Right atrium auricular region (tissue), 2 donors: ENCODE results near the gene ACAD8. TPM values are rescaled to one million over a fixed set of nuclear protein-coding genes. Genes with fewer than 3 reads are reported as not detected.

Experiments used
- DNase-seq: peaks from one replicate; pipeline ENCODE4 v3.0.0-alpha.2; 2019; ENCODE audit warnings: low spot score
- H3K27ac ChIP-seq, 2 donors: fragments of 200-600 bp; sonication (generic); 1 replicate in 1 of 2; 2 replicates in 1 of 2; pipeline ENCODE4 v1.5.1; 2016 to 2019
- H3K27me3 ChIP-seq, 2 donors: fragments of 200-600 bp; sonication (generic); one replicate each; pipeline versions ENCODE4 v1.5.1 to v1.6.0; 2017 to 2019
- H3K36me3 ChIP-seq: fragments of 200-600 bp; sonication (generic); one replicate; pipeline ENCODE4 v1.5.1; 2016
- H3K4me1 ChIP-seq, 2 donors: fragments of 200-600 bp; sonication (generic); one replicate each; pipeline versions ENCODE4 v1.5.1 to v1.6.0; 2017 to 2019
- H3K4me3 ChIP-seq, 2 donors: fragments of 200-600 bp; sonication (generic); 1 replicate in 1 of 2; 2 replicates in 1 of 2; pipeline ENCODE4 v1.5.1; 2017 to 2019; ENCODE audit warnings: mild to moderate bottlenecking in 1 of 2, moderate library complexity in 1 of 2
- H3K9me3 ChIP-seq, 2 donors: fragments of 200-600 bp; sonication (generic); one replicate each; pipeline ENCODE4 v1.5.1; 2019
- total RNA-seq, 2 donors: library from RNA; depleted of rRNA; stranded (reverse); fragments of >200 nt; gene quantifications; one replicate each; pipeline ENCODE4 v1.1.0, GENCODE V29; 2016
- TF ChIP-seq, protein P1 (sequence below), 2 donors: fragments of 200-600 bp; sonication (generic); IDR thresholded peaks; one replicate each; pipeline ENCODE4 v1.5.1; 2019; ENCODE audit warnings: antibody characterized with exemption in 2 of 2

The ACAD8 gene
- total RNA-seq, 2 donors from 2014 or later = 17.6 to 32.9 TPM

DNA sequence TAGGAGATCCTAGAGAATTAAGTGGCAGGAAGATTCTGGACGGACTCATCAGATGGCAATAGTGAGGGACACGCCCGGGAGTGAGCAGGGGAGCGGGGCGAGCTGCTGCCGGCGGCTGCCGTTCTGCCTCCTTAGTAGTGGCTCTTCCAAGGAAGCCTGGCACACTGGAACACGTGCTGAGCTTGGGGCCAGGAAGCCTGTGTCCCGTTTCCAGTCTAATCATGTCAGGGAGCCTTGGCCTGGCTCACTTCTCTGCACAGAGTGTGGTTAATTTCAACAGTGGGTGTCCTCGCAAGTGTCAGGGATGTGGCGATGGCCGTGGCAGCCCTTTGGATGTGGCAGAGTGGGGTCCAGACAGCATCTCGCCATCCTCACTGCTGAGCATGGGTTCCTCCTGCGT lies 39.3 kb downstream of the ACAD8 start:
- Histone ChIP-seq H3K27ac (no peak overlapping the region), H3K36me3 (no peaks in the 10 kb centered on the region), H3K4me1 (no peaks in the 10 kb centered on the region), H3K4me3 (no peak overlapping the region), H3K27me3 (no peaks in the 10 kb centered on the region), H3K9me3 (no peaks in the 10 kb centered on the region)
- TF ChIP-seq, protein P1, sequence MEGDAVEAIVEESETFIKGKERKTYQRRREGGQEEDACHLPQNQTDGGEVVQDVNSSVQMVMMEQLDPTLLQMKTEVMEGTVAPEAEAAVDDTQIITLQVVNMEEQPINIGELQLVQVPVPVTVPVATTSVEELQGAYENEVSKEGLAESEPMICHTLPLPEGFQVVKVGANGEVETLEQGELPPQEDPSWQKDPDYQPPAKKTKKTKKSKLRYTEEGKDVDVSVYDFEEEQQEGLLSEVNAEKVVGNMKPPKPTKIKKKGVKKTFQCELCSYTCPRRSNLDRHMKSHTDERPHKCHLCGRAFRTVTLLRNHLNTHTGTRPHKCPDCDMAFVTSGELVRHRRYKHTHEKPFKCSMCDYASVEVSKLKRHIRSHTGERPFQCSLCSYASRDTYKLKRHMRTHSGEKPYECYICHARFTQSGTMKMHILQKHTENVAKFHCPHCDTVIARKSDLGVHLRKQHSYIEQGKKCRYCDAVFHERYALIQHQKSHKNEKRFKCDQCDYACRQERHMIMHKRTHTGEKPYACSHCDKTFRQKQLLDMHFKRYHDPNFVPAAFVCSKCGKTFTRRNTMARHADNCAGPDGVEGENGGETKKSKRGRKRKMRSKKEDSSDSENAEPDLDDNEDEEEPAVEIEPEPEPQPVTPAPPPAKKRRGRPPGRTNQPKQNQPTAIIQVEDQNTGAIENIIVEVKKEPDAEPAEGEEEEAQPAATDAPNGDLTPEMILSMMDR (IDR thresholded peaks at IDR 0.05) = no peak
- peak; percentile 32 for DNase-seq

DNA sequence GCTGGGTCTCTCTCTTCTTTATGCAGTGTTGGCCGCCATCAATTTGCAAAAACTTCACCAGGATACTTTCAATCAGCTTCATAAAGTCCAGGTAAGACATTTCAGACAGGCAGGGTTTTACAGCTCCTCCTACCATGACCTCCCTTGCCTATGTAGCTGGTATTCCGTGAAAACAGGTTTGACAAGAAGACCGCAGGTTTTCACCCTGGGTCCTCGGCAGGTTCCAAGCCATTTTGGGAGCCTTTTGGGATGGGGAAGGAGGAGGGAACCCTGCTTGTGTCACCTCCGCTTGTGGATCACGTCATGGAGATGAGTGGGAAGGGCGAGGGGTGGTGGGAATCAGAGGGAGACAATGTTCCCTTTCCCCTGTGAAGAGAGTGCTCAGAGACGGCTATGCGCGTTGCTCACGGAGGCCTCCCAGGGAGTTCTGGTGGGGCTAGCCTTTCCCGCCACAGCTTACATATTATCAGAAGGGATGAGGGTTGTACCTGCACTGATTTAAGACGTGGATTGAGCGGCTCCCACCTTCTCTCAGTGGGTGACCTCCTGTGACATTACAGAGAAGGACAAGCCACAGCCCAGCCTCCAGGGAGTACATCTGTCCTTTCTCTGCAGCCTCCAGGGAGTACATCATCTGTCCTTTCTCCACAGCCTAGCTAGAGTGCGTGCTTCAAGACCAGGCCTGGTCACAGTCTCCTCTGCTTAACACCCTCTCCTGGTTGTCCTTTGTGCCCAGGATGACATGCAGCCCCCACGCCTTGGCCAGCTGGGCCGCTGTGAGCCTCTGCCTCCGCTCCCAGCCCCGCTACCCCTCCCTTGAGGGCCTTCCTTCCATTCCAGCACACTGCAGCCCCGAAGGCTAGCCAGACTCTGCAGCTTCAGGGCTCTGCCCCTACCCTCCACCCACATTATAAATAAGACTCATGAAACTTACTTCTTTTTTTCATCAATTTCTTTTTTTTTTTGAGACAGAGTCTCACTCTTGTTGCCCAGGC lies 40.0 kb downstream of the ACAD8 start:
- TF ChIP-seq, protein P1 (IDR thresholded peaks at IDR 0.05) = no peak
- DNase-seq = peak; percentile 30
- no peaks in the 10 kb centered on the region for H3K9me3 ChIP-seq
- H3K36me3 ChIP-seq = no peaks in the 10 kb centered on the region
- H3K27ac ChIP-seq = no peak overlapping the region
- no peaks in the 10 kb centered on the region for H3K4me1 ChIP-seq
- H3K27me3 ChIP-seq = no peaks in the 10 kb centered on the region
- H3K4me3 ChIP-seq = no peak overlapping the region

DNA sequence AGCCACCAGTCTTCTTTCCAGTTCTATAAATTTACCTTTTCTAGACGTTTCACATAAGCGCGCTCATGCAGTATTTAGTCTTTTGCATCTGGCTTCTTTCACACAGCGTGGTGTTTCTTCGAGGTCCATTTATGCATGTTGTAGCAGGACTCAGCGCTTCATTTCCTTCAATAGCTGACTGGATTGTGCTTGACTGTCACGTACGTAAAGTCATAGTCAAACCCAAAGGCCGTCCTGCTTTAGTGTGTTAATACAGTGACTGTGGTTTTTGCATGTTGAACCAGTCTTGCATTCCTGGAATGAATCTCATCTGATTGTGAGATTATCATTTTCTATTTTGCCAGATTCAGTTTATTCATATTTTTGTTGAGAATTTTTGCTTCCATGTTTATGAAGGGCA lies 41.3 kb downstream of the ACAD8 start:
- Histone ChIP-seq H3K4me3 (no peak overlapping the region), H3K36me3 (no peaks in the 10 kb centered on the region), H3K27me3 (no peaks in the 10 kb centered on the region), H3K27ac (no peak overlapping the region), H3K9me3 (no peaks in the 10 kb centered on the region), H3K4me1 (no peaks in the 10 kb centered on the region)
- TF ChIP-seq, protein P1 (IDR thresholded peaks at IDR 0.05) = no peak
- no peak for DNase-seq

DNA sequence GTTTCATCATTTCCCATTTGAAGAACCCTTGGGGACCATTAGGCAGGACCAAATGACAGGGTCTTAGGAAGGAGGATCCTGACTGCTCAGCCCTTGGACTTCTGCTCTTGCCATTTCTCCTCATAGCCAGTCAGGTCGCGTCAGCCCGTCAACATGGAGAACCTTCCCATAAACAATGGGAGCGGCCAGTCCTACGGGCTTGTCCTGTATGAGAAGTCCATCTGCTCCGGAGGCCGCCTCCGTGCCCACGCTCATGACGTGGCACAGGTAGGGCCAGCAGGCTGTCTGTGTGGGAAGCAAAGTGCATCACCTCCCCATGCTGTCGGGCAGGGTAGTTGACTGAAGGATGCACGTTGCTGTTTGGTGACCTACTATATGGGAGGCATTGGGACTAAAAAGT lies 58.9 kb downstream of the ACAD8 start:
- DNase-seq = no peak
- TF ChIP-seq, protein P1 (IDR thresholded peaks at IDR 0.05) = no peak
- H3K9me3 ChIP-seq = peaks cover 0 to 5% of the 10 kb centered on the region in 2 donors

DNA sequence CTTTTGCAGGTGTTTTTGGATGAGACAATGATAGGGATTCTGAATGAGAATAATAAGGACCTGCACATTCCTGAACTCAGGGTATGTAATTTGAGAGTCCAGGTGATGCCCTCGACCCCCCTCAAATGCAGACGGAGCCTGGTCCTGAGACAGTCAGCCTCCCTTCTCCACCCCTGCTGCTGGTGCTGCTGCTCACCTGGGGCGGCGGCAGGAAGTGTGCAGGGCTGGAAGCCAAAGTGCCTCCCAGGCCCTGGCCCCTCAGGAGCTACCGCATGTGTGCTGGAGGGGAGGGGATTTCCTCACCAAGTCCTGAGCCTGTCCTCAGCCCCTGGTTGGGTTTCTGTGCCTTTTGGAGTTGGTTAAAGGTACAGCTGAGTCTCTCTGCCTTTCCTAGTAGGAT lies 59.4 kb downstream of the ACAD8 start:
- H3K27me3 ChIP-seq = no peaks in the 10 kb centered on the region

More for the DNA sequence above, 58.9 kb downstream of the ACAD8 start:
- no peaks in the 10 kb centered on the region for H3K4me1 ChIP-seq
- no peak overlapping the region for H3K27ac ChIP-seq
- no peak overlapping the region for H3K4me3 ChIP-seq
- H3K36me3 ChIP-seq = no peaks in the 10 kb centered on the region
- no peaks in the 10 kb centered on the region for H3K27me3 ChIP-seq

More for the DNA sequence above, 59.4 kb downstream of the ACAD8 start:
- Histone ChIP-seq H3K4me3 (no peak overlapping the region), H3K27ac (no peak overlapping the region), H3K9me3 (peaks cover 0 to 10% of the 10 kb centered on the region in 2 donors), H3K4me1 (no peaks in the 10 kb centered on the region), H3K36me3 (no peaks in the 10 kb centered on the region)
- TF ChIP-seq, protein P1 (IDR thresholded peaks at IDR 0.05) = no peak
- DNase-seq = no peak
